COR-L47 (cell line): ENCODE results near the gene SYNDIG1.

Source experiments
- DNase-seq: peaks from one replicate; lab custom pipeline; 2025; lab: John Stamatoyannopoulos, UW

Gene SYNDIG1

GRCh38 chr20:24472426-24472825, 3.0 kb downstream of the SYNDIG1 start:
- no peak for DNase-seq

GRCh38 chr20:24473435-24474223, 4.2 kb downstream of the SYNDIG1 start:
- DNase-seq, result no peak

GRCh38 chr20:24477831-24478547, 8.6 kb downstream of the SYNDIG1 start:
- no peak for DNase-seq

- DNase-seq, result no peak
These were observed 9.2 kb downstream of the SYNDIG1 start for GRCh38 chr20:24478584-24478983.

GRCh38 chr20:24479106-24479505, 9.7 kb downstream of the SYNDIG1 start:
- DNase-seq, result no peak

- DNase-seq, result no peak
These were observed 10.2 kb downstream of the SYNDIG1 start for GRCh38 chr20:24479595-24479994.

GRCh38 chr20:24480509-24480908, 11.1 kb downstream of the SYNDIG1 start:
- no peak for DNase-seq

- DNase-seq, result no peak
These were observed 11.7 kb downstream of the SYNDIG1 start for GRCh38 chr20:24481173-24481572.

- no peak for DNase-seq
These were observed 14.1 kb downstream of the SYNDIG1 start for GRCh38 chr20:24483435-24484080.

- DNase-seq, result no peak
These were observed 14.6 kb downstream of the SYNDIG1 start for GRCh38 chr20:24484081-24484450.

- DNase-seq, result no peak
These were observed 16.6 kb downstream of the SYNDIG1 start for GRCh38 chr20:24485981-24486380.

- no peak for DNase-seq
These were observed 17.8 kb downstream of the SYNDIG1 start for GRCh38 chr20:24487240-24487639.

- no peak for DNase-seq
These were observed 18.2 kb downstream of the SYNDIG1 start for GRCh38 chr20:24487648-24488047.

GRCh38 chr20:24488064-24488799, 18.8 kb downstream of the SYNDIG1 start:
- peak; percentile 52 for DNase-seq

- DNase-seq, result no peak
These were observed 19.4 kb downstream of the SYNDIG1 start for GRCh38 chr20:24488800-24489175.

GRCh38 chr20:24489193-24489592, 19.8 kb downstream of the SYNDIG1 start:
- no peak for DNase-seq

GRCh38 chr20:24489631-24490260, 20.3 kb downstream of the SYNDIG1 start:
- no peak for DNase-seq

- no peak for DNase-seq
These were observed 21.2 kb downstream of the SYNDIG1 start for GRCh38 chr20:24490598-24490997.

- DNase-seq, result no peak
These were observed 21.8 kb downstream of the SYNDIG1 start for GRCh38 chr20:24491041-24491756.

GRCh38 chr20:24492031-24492607, 22.7 kb downstream of the SYNDIG1 start:
- DNase-seq, result peak; percentile 42

- DNase-seq, result no peak
These were observed 23.3 kb downstream of the SYNDIG1 start for GRCh38 chr20:24492698-24493097.
